ENCODE results near the gene UNC13C. TPM values are rescaled to one million over a fixed set of nuclear protein-coding genes. Genes with fewer than 3 reads are reported as not detected.

UNC13C gene
- total RNA-seq, 4 donors from 2014 or later: 0.21 to 16.8 TPM; not detected in 2

DNA sequence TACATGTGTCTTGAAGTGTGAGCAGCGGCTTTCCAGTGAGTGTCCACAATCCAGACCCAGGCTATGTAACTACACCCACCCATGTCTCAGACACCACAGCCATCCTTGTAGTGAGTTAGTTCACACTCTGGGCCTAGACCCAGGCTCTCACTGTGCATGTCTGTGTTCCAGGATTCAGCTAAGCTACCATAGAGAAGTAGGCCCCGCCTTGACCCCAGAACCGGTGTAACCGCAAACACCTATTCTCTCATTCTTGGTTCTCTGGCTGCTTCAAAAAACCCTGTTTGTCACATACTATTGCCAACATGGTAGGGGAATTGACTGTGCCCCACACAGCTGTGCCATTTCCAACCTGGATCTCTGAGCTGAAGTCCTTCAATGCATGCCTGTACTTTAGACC, 657.9 kb downstream of the UNC13C start:
- Histone ChIP-seq H3K4me3 (no peak overlapping the region), H3K36me3 (no peaks in the 10 kb centered on the region), H3K4me1 (no peaks in the 10 kb centered on the region), H3K9me3 (no peaks in the 10 kb centered on the region), H3K27me3 (no peaks in the 10 kb centered on the region), H3K27ac (no peak overlapping the region)
- TF ChIP-seq, protein P1, sequence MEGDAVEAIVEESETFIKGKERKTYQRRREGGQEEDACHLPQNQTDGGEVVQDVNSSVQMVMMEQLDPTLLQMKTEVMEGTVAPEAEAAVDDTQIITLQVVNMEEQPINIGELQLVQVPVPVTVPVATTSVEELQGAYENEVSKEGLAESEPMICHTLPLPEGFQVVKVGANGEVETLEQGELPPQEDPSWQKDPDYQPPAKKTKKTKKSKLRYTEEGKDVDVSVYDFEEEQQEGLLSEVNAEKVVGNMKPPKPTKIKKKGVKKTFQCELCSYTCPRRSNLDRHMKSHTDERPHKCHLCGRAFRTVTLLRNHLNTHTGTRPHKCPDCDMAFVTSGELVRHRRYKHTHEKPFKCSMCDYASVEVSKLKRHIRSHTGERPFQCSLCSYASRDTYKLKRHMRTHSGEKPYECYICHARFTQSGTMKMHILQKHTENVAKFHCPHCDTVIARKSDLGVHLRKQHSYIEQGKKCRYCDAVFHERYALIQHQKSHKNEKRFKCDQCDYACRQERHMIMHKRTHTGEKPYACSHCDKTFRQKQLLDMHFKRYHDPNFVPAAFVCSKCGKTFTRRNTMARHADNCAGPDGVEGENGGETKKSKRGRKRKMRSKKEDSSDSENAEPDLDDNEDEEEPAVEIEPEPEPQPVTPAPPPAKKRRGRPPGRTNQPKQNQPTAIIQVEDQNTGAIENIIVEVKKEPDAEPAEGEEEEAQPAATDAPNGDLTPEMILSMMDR (IDR thresholded peaks at IDR 0.05): no peak
- TF ChIP-seq POLR2A (IDR thresholded peaks at IDR 0.05): no peak
- intact Hi-C loops (cut with DNase I; ENCODE audit: low total_unique reads): no loop called here
- no peak for DNase-seq

DNA sequence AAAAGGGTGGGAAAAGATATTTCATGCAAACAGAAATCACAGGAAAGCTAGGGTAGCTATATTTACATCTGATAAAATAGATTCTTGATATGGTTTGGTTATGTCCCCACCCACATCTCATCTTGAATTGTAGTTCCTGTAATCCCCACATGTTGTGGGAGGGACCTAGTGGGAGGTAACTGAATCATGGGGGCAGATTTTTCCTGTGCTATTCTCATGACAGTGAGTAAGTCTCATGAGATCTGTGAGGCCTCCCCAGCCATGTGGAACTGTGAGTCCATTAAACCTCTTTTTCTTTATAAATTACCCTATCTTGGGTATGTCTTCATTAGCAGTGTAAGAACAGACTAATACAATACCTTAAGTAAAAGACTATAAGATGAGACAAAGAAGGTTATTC, 660.4 kb downstream of the UNC13C start:
- no peak for TF ChIP-seq POLR2A (IDR thresholded peaks at IDR 0.05)
- TF ChIP-seq, protein P1 (IDR thresholded peaks at IDR 0.05): no peak
- H3K4me1 ChIP-seq: no peaks in the 10 kb centered on the region
- H3K27me3 ChIP-seq: no peaks in the 10 kb centered on the region
- H3K9me3 ChIP-seq: no peaks in the 10 kb centered on the region
- H3K36me3 ChIP-seq: no peaks in the 10 kb centered on the region
- intact Hi-C loops (cut with DNase I; ENCODE audit: low total_unique reads): no loop called here
- no peak for DNase-seq
- H3K27ac ChIP-seq: no peak overlapping the region
- no peak overlapping the region for H3K4me3 ChIP-seq

GRCh38 chr15:54640873-54641272, 662.6 kb downstream of the UNC13C start:
- Histone ChIP-seq H3K4me1 (no peaks in the 10 kb centered on the region), H3K4me3 (no peak overlapping the region), H3K27ac (no peak overlapping the region), H3K27me3 (no peaks in the 10 kb centered on the region), H3K9me3 (no peaks in the 10 kb centered on the region), H3K36me3 (no peaks in the 10 kb centered on the region)
- no peak for DNase-seq
- no peak for TF ChIP-seq POLR2A (IDR thresholded peaks at IDR 0.05)
- TF ChIP-seq, protein P1 (IDR thresholded peaks at IDR 0.05): no peak
- intact Hi-C loops (cut with DNase I; ENCODE audit: low total_unique reads): no loop called here

- DNase-seq: no peak
- no peak for TF ChIP-seq POLR2A (IDR thresholded peaks at IDR 0.05)
- TF ChIP-seq, protein P1 (IDR thresholded peaks at IDR 0.05): no peak
- intact Hi-C loops (cut with DNase I; ENCODE audit: low total_unique reads): no loop called here
- Histone ChIP-seq H3K4me3 (no peak overlapping the region), H3K9me3 (no peaks in the 10 kb centered on the region), H3K27me3 (no peaks in the 10 kb centered on the region), H3K4me1 (no peaks in the 10 kb centered on the region), H3K36me3 (no peaks in the 10 kb centered on the region), H3K27ac (no peak overlapping the region)
Measured at GRCh38 chr15:54644796-54645195, 666.6 kb downstream of the UNC13C start.

GRCh38 chr15:54659646-54660045, 681.4 kb downstream of the UNC13C start:
- no peaks in the 10 kb centered on the region for H3K9me3 ChIP-seq
- H3K4me1 ChIP-seq: no peaks in the 10 kb centered on the region
- no peaks in the 10 kb centered on the region for H3K36me3 ChIP-seq
- TF ChIP-seq, protein P1 (IDR thresholded peaks at IDR 0.05): no peak
- no peak for TF ChIP-seq POLR2A (IDR thresholded peaks at IDR 0.05)
- H3K27ac ChIP-seq: no peak overlapping the region
- intact Hi-C loops (cut with DNase I; ENCODE audit: low total_unique reads): no loop called here
- no peaks in the 10 kb centered on the region for H3K27me3 ChIP-seq
- no peak overlapping the region for H3K4me3 ChIP-seq
- no peak for DNase-seq
